MG63 (cell line): ENCODE results near the gene KIN. TPM values are rescaled to one million over a fixed set of nuclear protein-coding genes. Genes with fewer than 3 reads are reported as not detected.

Source experiments
- DNase-seq: peaks from one replicate; pipeline ENCODE4 v3.0.0-alpha.2; 2020
- H3K27me3 ChIP-seq: fragments of 250-450 bp; sonication (Bioruptor Pico); 2 replicates; pipeline ENCODE4 v1.5.1; 2020; ENCODE audit warnings: mild to moderate bottlenecking, moderate library complexity
- H3K36me3 ChIP-seq: fragments of 250-450 bp; sonication (Bioruptor Pico); 2 replicates; pipeline ENCODE4 v1.5.1; 2020; ENCODE audit warnings: mild to moderate bottlenecking, moderate library complexity
- H3K4me3 ChIP-seq: fragments of 250-450 bp; sonication (Bioruptor Pico); 2 replicates; pipeline ENCODE4 v1.5.1; 2020; ENCODE audit warnings: mild to moderate bottlenecking, moderate library complexity
- H3K9me3 ChIP-seq: fragments of 250-450 bp; sonication (Bioruptor Pico); 2 replicates; pipeline ENCODE4 v1.5.1; 2020; ENCODE audit warnings: mild to moderate bottlenecking, moderate library complexity
- total RNA-seq: library from RNA; depleted of rRNA; stranded (reverse); fragments of >200 nt; shearing (Covaris generic); gene quantifications from 2 replicates; pipeline ENCODE4 v1.2.3, GENCODE V29; 2014; ENCODE audit warnings: low replicate concordance; rRNA removed

Gene KIN
- total RNA-seq, 1 experiment from 2014 or later, result 13.0 TPM

DNA sequence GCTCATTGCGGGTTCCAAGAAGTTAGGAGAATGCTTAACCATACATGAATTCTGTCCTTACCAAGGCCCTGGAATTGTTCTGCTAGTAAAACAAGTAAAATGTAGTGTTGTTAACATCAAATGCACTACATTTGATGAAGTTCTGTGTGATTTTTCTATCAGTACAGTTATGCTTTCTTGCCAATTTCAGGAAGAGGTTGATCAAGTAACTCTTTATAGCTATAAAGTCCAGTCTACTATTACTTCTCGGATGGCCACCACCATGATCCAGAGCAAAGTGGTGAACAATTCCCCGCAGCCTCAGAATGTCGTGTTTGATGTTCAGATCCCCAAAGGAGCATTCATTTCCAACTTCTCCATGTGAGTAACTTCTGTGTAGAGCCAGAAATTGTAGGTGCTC lies 79.0 kb downstream of the KIN start:
- Histone ChIP-seq H3K36me3 (no peaks in the 10 kb centered on the region), H3K4me3 (no peak overlapping the region), H3K9me3 (no peaks in the 10 kb centered on the region), H3K27me3 (peaks cover 8% of the 10 kb centered on the region; the same call in 1 of the 2 replicates)
- no peak for DNase-seq

DNA sequence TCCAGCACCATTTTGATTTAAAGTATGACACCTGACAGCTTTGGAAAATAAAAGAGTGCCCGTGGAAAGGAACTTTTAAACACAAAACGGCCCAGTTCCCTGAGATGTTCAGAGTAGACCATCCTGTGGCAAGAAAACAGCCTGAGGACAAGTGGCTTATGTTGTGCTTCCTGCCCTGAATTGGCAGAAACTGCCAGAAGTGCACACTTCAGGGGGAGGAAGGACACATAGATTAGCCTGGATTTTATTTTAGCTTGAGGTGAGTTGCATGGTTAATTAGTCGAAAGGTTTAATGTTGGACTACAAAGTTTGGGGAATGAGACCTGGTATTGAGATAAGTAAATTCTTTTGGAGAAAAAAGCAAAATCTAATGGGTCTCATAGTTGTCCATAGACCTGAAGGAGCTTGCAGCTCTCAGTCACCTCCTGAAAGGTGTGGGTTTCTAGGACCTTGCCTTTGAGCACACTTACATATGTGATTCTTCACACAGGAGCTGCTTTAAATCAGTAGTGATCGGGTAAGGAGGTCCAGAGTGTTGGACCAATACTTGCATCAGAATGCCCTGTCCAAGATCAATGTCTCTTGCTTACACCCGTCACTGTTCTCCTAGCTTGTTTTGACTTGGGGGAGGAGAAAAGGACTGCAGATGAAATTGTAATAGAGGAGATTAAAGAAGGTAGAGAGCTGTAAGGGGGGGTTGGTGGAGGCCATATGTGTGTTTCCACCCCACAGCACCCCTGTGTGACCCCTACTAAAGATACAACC lies 79.8 kb downstream of the KIN start:
- H3K4me3 ChIP-seq, result no peak overlapping the region
- DNase-seq, result no peak
- H3K9me3 ChIP-seq, result no peaks in the 10 kb centered on the region
- H3K36me3 ChIP-seq, result no peaks in the 10 kb centered on the region
- peaks cover 16% of the 10 kb centered on the region; the same call in 1 of the 2 replicates for H3K27me3 ChIP-seq

DNA sequence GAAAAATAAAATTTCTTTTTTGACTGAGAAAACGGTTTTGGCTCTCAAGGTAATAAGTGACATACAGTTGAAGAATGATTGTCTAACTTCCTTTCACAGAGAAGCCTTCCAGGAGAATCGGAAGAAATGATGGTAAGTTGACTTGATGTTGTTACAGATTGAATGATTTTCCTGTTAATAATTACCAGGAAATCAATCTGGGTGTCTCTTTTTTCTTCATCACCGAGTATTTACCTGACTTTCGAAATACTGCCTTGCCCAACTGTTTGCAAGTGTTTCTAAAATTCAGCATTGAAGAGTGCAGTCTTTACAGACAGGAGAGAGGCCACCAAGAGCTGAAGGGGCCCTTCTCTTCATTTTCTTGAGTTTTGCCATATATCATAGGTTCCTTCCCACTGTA lies 80.7 kb downstream of the KIN start:
- H3K4me3 ChIP-seq, result no peak overlapping the region
- H3K9me3 ChIP-seq, result no peaks in the 10 kb centered on the region
- DNase-seq, result no peak
- H3K27me3 ChIP-seq, result peaks cover 18% of the 10 kb centered on the region; the same call in 1 of the 2 replicates
- H3K36me3 ChIP-seq, result no peaks in the 10 kb centered on the region

DNA sequence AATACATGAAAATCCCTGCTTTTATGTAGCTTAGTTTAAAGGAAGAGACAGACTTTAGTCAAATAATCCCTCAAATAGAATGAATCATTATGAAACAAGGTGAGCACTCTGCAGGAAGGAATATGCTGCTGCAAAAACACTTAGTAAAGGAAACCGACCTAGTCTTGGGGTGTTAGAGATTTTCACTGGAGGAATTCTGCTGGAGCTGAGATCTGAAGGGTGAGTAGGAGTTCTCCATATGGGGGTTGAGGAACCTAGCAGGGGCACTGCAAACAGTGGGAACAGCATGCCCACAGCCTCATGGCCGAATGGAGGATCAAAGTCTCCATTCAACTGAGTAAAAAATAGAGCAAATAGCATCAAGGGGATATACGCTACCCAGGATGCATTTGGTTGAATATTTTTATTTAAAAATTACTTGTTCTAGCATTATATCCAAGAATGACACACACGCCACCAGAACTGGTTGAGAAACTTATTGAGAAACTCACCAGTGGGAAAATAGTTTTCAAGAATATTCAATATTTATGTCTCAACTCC lies 81.2 kb downstream of the KIN start:
- no peaks in the 10 kb centered on the region for H3K9me3 ChIP-seq
- H3K4me3 ChIP-seq, result no peak overlapping the region
- DNase-seq, result no peak
- H3K27me3 ChIP-seq, result peaks cover 18% of the 10 kb centered on the region; the same call in 1 of the 2 replicates
- no peaks in the 10 kb centered on the region for H3K36me3 ChIP-seq

DNA sequence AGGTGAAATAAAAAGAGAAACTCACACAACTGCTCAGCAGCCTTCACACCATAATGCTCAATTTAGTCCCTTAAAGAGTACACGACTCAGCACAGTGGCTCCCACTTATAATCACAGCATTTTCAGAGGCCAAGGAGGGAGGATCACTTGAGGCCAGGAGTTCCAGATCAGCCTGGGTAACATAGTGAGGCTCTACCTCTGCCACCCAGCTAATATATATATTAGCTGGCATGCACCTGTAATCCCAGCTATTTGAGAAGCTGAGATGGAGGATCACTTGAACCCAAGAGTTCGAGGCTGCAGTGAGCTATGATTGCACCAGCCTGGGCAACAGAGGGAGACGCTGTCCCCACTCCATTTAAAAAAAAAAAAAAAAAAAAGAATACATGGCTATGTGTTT lies 82.5 kb downstream of the KIN start:
- DNase-seq, result no peak
- no peak overlapping the region for H3K4me3 ChIP-seq
- no peaks in the 10 kb centered on the region for H3K36me3 ChIP-seq
- H3K9me3 ChIP-seq, result no peaks in the 10 kb centered on the region
- peaks cover 18% of the 10 kb centered on the region; the same call in 1 of the 2 replicates for H3K27me3 ChIP-seq

DNA sequence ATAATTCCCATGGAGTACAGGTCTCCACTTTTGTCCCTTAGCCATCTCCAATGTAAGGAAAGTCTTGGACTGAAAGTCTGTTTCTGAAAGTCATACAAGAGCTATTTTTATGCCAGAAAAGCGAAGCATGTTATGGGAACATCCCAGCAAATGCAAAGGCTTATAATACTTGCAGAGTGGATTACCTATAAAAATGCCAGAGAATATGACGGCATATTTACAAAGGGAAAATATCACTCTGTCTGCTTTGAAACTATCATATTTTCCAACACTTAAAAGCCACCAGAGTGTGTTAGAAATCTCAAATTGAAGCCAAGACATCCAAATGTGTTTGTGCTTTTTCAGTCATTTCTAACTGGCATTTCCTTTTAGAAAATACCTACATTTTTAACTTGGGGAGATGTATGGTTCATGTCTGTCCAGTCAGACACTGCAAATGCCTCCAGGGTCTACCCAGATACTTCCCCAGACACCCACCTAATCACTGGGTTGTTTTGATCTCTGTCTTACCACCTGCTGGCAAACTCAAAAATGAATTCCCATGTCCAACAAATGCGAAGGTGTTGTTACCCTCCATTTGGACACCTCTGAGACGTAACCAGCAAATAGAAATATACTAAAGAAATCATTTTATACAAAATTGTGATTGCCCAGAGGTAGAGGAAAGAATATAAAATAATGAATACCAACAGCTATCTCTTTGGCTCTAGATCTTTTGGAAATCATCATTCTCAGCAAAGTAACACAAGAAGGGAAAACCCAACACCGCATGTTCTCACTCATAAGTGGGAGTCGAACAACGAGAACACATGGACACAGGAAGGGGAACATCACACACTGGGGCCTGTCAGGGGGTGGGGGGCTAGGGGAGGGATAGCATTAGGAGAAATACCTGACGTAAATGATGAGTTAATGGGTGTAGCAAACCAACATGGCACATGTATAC lies 83.4 kb downstream of the KIN start:
- DNase-seq, result no peak
- H3K27me3 ChIP-seq, result peaks cover 18% of the 10 kb centered on the region; the same call in 1 of the 2 replicates
- H3K36me3 ChIP-seq, result no peaks in the 10 kb centered on the region
- no peaks in the 10 kb centered on the region for H3K9me3 ChIP-seq
- no peak overlapping the region for H3K4me3 ChIP-seq

DNA sequence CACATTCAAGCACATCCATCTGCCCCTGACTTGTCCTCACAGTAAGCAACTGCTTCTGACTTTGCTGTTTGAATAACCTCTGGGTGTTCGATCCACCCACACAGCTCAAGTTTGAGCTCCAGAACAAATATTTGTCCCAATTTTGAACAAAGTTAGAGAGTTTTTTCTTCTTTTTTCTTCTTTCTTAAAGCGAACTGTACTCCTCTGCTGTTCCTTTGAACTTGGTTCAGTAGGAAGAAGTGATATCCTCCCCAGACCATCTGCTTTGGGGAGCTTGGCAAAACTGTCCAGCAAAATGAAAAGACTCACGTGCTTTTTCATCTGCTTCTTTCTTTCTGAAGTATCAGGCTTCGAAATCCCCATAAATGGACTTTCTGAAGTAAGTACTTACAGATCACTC lies 84.7 kb downstream of the KIN start, which contains the start of gene ITIH2:
Gene ITIH2, plus strand, starts transcription at position 177 of the 400 bp plus-strand sequence. Its CDS starts 119 bp downstream, at position 296.
- Histone ChIP-seq H3K27me3 (peaks cover 18% of the 10 kb centered on the region; the same call in 1 of the 2 replicates), H3K4me3 (no peak within 1 kb of the TSS)
- DNase-seq, result no peak

DNA sequence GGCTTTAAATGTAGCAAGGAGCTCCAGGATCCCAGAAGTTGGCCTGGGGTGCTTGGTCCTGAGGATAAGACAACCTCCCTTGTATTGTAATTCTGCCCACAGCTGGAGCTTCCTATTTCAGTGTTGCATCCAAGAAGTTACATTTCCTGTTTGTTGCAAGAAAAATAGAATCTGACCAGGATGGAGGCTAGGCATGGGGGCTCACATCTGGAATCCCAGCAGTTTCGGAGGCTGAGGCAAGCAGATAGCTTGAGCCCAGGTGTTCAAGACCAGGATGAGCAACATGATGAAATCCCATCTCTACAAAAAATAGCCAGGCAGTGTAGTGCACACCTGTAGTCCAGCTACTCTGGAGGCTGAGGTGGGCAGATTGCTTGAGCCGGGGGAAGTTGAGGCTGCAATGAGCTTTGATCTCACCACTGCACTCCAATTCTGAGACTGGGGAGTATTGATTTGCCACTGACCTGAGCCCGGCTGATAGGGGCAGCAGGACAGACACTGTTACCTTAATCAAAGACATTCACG lies 85.4 kb downstream of the KIN start:
- peaks cover 18% of the 10 kb centered on the region; the same call in 1 of the 2 replicates for H3K27me3 ChIP-seq
- H3K36me3 ChIP-seq, result no peaks in the 10 kb centered on the region
- no peak for DNase-seq
- H3K9me3 ChIP-seq, result no peaks in the 10 kb centered on the region
- no peak overlapping the region for H3K4me3 ChIP-seq

More for the DNA sequence above, 84.7 kb downstream of the KIN start, which contains the start of gene ITIH2:
- Histone ChIP-seq H3K9me3 (no peaks in the 10 kb centered on the region), H3K36me3 (no peaks in the 10 kb centered on the region)

DNA sequence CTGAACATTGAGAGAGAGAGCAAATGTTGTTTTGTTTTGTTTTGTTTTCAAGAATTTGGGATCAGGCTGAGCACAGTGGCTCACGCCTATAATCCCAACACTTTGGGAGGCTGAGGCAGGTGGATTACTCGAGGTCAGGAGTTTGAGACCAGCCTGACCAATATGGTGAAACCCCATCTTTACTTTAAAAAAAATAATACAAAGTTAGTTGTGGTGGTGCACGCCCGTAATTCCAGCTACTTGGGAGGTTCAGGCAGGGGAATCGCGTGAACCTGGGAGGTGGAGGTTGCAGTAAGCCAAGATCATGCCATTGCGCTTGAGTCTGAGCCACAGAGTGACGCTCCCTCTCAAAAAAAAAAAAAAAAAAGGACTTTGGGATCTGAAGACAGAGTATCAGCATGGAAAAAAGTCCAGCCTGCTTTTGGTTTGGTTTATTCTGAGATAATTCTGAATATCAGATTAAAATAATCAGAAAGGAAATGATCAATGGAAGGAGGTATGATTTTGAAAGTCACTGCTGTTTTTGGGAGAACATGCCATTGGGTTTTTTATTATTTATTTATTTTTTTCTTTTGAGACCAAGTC lies 86.5 kb downstream of the KIN start:
- H3K4me3 ChIP-seq, result no peak overlapping the region
- H3K9me3 ChIP-seq, result no peaks in the 10 kb centered on the region
- no peak for DNase-seq

More for the DNA sequence above, 86.5 kb downstream of the KIN start:
- Histone ChIP-seq H3K27me3 (peaks cover 14% of the 10 kb centered on the region; the same call in 1 of the 2 replicates), H3K36me3 (no peaks in the 10 kb centered on the region)

Other genes with a start within 250 kb of the KIN start
- gene ITIH5, start 121.0 kb downstream of the KIN start, total RNA-seq, result 0.44 TPM in 1 of 2 replicates, not detected in the other
- not detected in 2 replicates for gene ITIH2, start 84.7 kb downstream of the KIN start, total RNA-seq
- gene ATP5F1C, start 184 bp upstream of the KIN start, total RNA-seq, result 499 and 516 TPM in 2 replicates
- 0.92 and 4.4 TPM in 2 replicates for gene TAF3, start 30.5 kb upstream of the KIN start, total RNA-seq